Dermis microvascular lymphatic vessel endothelial cell (primary cell): Measurements from ENCODE around the gene DBNL. TPM values are rescaled to one million over a fixed set of nuclear protein-coding genes. Genes with fewer than 3 reads are reported as not detected.
A peak's percentile ranks its signal among the peaks of the same experiment; 100 is the strongest.
"Not testable (repeated sequence)": the region's sequence is repeated elsewhere in the genome, so short reads cannot be mapped to it uniquely, and the experiment has no call there.

Experiments used
- DNase-seq, 2 donors: peaks; one replicate each; pipeline versions ENCODE4 v3.0.0 to v3.0.0-alpha.2; 2010; ENCODE audit warnings: low read depth in 2 of 2
- total RNA-seq: library from RNA; depleted of rRNA; stranded (reverse); fragments of >200 nt; gene quantifications from 2 replicates; pipeline ENCODE4 v1.2.1, GENCODE V29; 2014

Gene DBNL
- total RNA-seq = 92.4 and 114 TPM in 2 replicates

DNA sequence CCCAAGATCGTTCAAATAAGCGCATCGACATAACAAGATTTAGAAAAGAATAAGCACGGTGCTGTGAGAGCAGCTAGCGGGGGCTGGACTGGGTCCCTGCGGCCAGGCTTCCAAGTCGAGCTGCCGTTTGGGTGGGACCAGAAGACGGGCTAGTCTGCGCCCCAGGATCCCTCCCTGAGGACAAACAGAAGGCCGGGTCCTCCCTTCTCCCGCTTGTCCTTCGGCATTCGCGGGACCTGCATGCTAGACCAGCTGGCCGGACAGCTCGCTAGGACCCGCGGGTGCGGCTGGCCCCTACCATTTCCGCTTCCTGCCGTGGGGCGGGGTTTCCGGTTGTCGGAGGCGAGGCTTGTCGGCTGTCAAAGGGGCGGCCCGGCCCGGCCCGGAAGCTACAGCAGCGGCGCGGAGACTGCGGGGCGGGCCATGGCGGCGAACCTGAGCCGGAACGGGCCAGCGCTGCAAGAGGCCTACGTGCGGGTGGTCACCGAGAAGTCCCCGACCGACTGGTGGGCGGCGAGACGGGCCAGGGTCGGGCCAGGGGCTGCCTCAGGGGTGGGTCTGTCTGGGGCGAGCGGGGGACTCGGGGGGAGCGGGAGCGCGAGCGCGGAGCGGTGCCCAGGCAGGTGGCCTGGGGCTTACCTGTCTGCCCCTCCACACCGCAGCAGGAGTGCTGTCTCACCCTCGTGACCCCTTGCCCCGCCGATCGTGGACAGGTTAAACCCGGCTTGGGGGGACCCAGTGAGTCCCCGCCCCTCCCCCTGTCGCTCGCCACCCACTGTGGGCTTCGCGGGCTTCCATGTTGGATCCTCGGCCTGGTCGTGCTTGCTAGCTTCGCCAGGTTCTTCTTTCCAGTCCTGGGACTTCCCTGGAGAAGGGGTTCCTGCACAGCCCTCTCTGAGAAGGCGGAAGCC is at the start of gene DBNL:
Gene DBNL, plus strand, starts transcription at position 388 of the 911 bp plus-strand sequence. Its CDS starts 36 bp downstream, at position 424.
- DNase-seq = peak; percentile 63 to 86

DNA sequence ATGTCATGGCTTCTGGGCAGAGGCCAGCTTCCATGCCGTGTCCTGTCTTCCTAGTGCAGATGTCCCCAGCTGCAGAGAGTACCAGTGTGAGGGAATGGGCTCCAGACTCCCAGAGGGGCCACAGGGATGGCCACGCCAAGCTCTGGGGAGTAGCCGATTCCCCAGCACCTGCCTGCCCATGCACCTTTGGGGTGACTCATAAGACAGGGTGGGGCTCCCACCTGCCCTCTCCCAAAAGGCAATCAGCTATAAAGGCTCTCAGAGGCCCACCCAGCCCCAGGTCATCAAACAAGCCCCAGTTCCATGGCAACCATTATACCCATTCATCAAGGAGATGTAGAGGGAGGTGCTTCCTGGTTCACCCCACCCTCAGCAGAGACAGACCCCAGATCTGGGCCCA is 47.0 kb upstream of the DBNL start, which contains the start of gene SPDYE1:
Gene SPDYE1, plus strand, starts transcription at position 366 of the 400 bp plus-strand sequence. CDS start 2,053 bp downstream, outside the sequence.
- DNase-seq = not testable (repeated sequence)

DNA sequence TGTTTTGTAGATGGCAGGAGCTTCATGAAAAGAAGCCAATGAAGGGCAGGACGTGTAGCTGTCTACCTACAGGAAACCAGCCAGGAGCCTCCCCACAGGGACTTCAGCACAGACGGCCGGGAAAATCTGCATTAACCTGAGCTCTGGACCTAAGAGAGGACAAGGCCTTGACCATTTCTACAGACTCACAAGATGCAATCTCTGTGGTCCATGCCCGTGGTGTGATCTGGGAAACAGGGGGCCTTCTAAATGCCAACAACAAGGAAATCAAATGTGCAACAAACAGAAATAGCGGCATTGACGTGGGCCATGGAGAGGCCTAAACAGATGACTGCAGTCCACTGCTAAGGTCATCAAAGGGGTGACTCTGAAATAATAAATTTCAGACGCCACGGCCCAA is 32.4 kb upstream of the DBNL start:
- not testable (repeated sequence) for DNase-seq

DNA sequence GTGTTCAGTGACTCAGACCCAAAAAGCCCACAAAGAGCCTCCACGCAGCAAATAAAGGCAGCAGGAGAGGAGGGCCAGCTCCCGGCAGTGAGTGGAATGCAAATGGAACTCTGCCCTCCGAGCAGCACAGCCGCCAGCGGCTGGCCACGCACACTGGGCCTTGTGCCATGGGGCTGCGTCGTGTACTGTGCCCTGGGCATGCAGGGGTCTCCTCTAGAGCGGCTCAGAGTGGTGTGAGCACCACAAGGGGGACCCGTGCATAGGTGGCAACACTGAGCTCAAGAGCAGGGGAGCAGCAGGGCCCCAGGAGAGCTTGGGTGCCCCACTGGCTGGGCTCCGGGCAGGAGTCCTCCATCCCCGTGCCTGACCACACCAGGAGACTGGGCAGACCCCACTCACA is 29.4 kb upstream of the DBNL start:
- not testable (repeated sequence) for DNase-seq

DNA sequence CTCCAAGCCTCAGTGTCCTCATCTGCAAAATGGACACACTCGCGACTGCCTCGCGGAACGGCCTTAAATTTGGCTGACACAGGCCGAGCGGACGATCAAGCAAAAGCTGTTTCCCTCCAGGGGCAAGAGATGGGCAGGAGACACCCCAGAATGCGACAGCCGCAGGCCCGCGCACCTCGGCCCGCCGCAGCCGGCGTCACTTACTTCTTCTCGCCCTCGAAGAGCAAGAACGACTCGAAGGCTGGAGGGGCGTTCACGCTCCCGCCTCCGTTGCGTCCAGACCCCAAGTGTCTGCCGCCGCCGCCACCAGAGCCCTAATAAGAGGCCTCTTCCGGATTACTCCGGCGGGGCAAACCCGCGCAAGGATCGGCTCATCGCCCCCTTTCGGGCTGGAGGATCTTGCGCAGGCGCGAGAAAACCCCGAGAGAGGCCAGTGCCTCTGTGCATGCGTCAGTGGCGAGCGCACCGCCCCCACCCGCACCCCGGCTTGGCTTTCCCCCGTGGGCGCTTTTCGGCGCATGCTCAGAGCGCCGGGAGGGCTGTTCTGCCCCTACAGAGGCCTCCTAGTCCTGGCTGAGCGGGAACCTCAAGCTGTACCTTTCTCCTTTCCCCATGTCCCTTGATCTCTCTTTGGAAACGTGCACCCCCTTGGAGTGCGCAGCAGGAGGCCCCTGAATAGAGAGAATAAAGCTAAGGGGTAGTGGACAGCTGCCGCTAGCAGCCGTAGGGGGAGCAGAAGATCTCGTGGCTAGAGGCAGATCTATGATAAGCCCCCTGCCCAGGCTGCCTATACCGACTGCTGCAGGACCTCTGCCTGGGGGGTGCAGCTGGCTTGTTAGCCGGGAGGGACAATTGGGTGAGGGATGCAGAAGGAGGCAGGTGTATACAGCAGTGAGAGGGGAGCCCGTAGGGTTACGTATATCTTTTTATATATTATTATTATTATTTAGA is 25.4 kb upstream of the DBNL start:
- peak; percentile 84 to 91 for DNase-seq

- DNase-seq = not testable (repeated sequence)
These were observed 24.7 kb upstream of the DBNL start for GRCh38 chr7:44019825-44020224.

DNA sequence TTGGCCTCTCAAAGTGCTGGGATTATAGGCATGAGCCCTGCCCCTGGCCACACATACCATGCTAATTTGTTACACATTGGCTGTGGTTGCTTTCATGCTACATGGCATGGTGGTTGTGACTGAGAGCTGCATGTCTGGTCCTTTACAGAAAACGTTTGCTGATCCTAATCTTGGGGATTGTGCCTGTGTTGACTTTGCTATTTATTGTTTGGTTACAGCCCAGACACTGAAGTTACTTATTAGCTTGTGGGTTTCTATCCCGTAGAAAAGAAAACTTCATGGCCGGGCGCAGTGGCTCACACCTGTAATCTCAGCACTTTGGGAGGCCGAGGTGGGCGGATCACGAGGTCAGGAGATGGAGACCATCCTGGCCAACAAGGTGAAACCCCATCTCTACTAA is 22.4 kb upstream of the DBNL start:
- DNase-seq = not testable (repeated sequence)

DNA sequence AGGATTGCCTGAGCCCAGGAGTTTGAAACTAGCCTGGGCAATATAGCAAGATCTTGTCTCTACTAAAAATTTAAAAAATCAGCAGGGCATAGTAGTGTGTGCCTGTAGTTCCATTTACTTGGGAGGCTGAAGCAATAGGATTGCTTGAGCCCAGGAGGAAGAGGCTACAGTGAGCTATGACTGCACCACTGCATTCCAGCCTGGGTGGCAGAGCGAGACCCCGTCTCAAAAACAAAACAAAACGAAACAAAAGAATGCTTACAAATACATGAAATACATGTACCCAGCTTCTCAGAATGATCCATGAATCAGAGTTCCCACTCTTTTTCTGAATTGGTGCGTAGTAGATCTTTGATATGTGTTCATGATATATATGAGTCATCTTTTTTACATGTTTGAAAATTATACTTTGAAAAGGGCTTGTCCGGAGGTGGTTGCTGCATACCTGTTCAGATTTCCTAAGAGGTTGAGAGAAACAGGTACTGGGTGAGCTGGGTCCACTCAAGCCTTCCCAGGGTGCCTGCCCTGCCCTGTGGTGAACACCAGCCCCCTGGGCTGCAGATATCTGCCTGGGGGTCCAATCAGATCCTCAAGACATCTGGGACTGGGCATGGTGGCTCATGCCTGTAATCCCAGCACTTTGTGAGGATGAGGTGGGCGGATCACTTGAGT is 21.6 kb upstream of the DBNL start:
- DNase-seq = not testable (repeated sequence)

GRCh38 chr7:44029433-44029832 is 15.1 kb upstream of the DBNL start:
- not testable (repeated sequence) for DNase-seq

- not testable (repeated sequence) for DNase-seq
These were observed 14.5 kb upstream of the DBNL start for GRCh38 chr7:44030029-44030428.

DNA sequence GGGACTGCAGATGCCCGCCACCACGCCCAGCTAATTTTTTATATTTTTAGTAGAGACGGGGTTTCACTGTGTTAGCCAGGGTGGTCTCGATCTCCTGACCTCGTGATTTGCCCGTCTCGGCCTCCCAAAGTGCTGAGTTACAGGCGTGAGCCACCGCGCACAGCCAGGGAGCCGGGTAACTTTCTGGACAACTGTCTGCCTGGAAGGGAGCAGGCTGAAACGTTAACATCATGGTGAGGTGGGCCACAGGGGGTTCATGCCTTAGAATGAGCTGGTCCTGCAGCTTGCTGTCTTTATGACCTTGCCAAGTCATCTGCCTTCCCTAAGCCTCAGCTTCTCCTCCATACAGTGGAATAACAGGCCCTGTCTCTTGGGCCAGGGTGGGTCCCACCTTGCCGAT is 13.2 kb upstream of the DBNL start:
- DNase-seq = not testable (repeated sequence)

DNA sequence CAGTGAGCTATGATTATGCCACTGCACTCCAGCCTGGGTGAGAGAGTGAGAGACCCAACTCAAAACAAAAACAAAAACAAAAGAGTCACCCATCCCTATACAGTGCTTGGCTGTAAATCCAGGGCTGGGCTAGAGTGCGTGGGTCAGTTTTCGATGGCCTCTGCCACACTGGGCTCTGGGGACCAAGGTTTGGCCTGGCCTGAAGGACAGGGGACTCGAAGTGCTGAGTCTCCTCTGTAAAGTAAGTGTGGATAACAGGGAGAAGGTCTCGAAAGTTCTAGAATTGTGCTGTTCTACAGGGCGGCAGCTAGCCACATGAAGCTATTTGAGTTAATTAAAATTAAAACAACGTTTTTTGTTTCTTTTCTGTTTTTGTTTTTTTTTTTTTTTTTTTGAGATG is 12.5 kb upstream of the DBNL start:
- DNase-seq = not testable (repeated sequence)

GRCh38 chr7:44033971-44034844 is 10.3 kb upstream of the DBNL start:
- DNase-seq = not testable (repeated sequence)

GRCh38 chr7:44036364-44036763 is 8.1 kb upstream of the DBNL start:
- peak in 1 of 2 donors; percentile 34 for DNase-seq

- DNase-seq = not testable (repeated sequence)
These were observed 6.6 kb upstream of the DBNL start for GRCh38 chr7:44037951-44038350.

GRCh38 chr7:44038553-44038952 is 5.9 kb upstream of the DBNL start:
- not testable (repeated sequence) for DNase-seq

GRCh38 chr7:44038961-44039558 is 5.4 kb upstream of the DBNL start:
- peak; percentile 33 to 63 for DNase-seq

DNA sequence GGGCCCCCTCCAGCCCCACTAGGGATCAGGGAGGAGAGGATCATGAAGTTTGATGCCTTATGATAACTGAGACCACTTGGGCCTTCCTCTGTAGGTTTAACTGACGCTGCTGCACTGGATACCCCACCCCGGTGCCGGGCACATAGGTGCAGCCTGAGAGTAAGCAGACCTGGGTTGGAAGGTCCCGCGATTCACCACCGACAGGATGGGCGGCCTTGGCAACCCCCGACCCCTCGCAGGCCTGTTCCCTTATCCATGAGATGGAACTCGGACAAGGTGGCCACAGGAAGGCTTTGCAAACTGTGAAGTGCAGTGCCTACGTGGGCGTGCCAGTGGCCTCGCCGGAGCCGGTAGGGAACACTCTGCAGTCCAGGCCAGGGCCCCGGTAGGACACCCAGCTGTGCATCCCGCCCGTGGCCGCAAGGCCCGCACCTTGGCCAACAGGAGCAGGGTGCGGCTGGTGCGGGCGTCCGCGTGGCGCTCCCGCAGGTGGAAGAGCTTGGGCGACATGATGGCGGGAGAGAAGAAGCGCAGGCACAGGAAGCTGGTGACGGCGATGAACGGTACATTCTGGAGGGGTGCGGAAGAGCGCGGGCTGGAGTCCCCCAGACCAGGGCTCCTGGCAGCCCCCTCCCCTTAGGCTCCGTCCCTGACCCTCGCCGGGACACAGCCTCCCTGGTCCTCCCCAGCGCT is 4.6 kb upstream of the DBNL start:
- DNase-seq = not testable (repeated sequence)

DNA sequence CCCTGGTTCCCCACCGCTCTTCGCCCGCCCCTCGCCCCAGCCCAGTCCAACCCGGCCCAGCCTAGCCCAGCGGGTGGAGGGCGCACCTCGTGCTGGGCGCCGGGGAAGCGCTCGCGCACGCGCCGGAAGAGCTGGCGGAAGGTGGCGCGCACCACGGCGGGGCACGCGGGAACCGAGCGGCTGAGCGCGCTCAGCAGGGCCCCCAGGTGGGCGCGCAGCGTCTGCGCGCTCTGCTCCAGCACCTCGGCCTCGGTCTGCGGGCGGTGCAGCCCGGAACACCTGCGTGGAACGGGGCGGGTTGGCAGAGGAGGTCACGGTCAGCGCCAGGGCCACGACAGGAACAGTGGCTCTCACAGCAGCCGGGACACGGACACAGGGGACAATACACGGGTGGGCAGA is 4.0 kb upstream of the DBNL start:
- DNase-seq = peak in 1 of 2 donors; percentile 28
